NB4 (cell line): ENCODE data around the gene XPA.

Experiments
- DNase-seq: peaks from one replicate; pipeline ENCODE4 v3.0.0; 2010; ENCODE audit warnings: low read depth
- H3K4me3 ChIP-seq: one replicate; pipeline ENCODE4 v1.5.1; 2011; ENCODE audit warnings: mild to moderate bottlenecking, low read depth, low read length, moderate library complexity
- MAX ChIP-seq: IDR thresholded peaks from 2 replicates; pipeline ENCODE4 v1.6.1; 2011; ENCODE audit warnings: low read depth, low read length
- MYC ChIP-seq: IDR thresholded peaks from 2 replicates; pipeline ENCODE4 v1.6.1; 2011; ENCODE audit warnings: low read depth, low read length
- POLR2A ChIP-seq: IDR thresholded peaks from 2 replicates; pipeline ENCODE4 v1.6.1; 2011; ENCODE audit warnings: mild to moderate bottlenecking; ENCODE audit not compliant: insufficient read length; ENCODE audit errors: extremely low read depth
- TF ChIP-seq, protein P1 (sequence below): IDR thresholded peaks from one replicate; pipeline ENCODE4 v1.5.1; 2012; ENCODE audit warnings: low read depth, low read length

Gene XPA

GRCh38 chr9:97688654-97689053 is 8.5 kb downstream of the XPA start:
- TF ChIP-seq POLR2A (no peak), MYC (no peak), MAX (no peak)
- TF ChIP-seq, protein P1, sequence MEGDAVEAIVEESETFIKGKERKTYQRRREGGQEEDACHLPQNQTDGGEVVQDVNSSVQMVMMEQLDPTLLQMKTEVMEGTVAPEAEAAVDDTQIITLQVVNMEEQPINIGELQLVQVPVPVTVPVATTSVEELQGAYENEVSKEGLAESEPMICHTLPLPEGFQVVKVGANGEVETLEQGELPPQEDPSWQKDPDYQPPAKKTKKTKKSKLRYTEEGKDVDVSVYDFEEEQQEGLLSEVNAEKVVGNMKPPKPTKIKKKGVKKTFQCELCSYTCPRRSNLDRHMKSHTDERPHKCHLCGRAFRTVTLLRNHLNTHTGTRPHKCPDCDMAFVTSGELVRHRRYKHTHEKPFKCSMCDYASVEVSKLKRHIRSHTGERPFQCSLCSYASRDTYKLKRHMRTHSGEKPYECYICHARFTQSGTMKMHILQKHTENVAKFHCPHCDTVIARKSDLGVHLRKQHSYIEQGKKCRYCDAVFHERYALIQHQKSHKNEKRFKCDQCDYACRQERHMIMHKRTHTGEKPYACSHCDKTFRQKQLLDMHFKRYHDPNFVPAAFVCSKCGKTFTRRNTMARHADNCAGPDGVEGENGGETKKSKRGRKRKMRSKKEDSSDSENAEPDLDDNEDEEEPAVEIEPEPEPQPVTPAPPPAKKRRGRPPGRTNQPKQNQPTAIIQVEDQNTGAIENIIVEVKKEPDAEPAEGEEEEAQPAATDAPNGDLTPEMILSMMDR = no peak
- H3K4me3 ChIP-seq = no peak overlapping the region
- DNase-seq = no peak

DNA sequence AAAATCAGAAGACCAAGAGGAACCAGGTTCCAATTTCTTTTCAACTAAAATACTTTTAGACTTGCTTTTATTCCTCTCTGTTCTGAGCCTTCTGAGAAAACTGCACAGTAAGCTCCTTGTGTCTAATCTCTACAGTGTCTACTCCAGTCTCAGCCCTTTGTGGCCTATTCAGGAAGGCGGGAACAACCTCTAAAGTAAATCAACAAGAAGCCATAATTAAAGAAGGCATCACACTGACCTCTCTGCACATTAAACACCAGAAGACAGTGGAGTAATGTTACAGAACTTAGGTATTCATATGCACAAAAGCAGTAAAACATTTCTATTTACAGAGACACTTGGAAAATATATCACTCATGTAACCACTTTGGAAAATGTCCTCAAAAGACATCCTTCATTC is 14.9 kb downstream of the XPA start:
- DNase-seq = no peak
- no peak for TF ChIP-seq POLR2A
- no peak for TF ChIP-seq MYC
- TF ChIP-seq MAX = no peak
- TF ChIP-seq, protein P1 = no peak
- H3K4me3 ChIP-seq = no peak overlapping the region

DNA sequence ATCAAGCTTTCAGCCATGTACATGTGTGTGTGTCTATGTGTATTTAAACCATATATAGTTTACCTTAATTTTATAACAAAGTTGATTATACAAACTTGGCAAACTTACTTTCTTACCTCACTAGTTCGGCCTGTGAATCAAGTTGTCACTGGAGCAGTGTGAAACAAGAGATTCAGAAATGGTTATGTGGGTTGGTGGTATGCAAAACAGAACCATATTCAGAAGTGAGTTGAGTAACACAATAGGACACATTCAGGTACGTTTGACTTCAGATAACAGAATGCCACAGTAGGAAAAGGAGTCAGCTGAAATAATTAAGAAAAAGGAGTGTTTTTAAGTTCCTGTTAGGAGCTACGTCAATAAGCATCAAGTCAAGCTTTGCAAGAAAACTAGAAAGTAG is 21.5 kb downstream of the XPA start:
- DNase-seq = no peak
- no peak for TF ChIP-seq MAX
- TF ChIP-seq POLR2A = no peak
- TF ChIP-seq, protein P1 = no peak
- TF ChIP-seq MYC = no peak
- H3K4me3 ChIP-seq = no peak overlapping the region

DNA sequence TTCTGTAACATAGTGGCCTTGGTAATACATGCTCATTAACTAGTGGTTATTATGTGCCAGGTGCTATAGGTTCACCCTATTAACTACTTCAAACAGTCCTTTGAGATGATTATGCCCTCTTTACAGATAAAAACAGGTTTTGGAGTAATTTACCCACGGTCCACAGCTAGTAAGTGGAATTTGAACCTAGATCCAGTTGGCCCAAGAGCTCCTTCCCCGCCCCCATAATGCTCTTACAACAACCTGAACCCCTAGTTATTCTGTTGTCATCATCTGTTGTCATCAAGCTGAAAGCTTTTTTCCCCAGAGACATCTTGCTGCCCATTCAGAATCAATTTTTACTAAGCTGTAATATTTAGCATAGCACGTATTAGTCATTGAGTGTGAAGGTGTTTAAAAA is 23.2 kb downstream of the XPA start:
- TF ChIP-seq MAX (no peak), POLR2A (no peak), MYC (no peak)
- TF ChIP-seq, protein P1 = no peak
- H3K4me3 ChIP-seq = no peak overlapping the region
- DNase-seq = no peak

DNA sequence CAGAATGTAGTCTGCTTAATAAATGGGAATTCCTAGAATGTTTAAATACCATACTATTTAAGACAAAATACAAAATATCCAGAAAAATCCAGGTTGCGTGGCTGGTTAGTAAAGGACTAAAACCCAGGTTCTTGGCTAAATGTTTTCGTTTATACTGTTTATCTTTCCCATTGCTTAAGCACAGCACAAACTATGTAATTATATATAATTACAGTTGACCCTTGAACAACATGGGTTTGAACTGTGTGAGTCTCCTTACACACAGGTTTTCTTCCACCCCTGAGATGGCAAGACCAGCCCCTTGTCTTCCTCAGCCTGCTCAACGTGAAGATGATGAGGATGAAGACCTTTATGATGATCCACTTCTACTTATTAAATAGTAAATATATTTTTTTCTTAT is 24.7 kb downstream of the XPA start:
- no peak for DNase-seq
- TF ChIP-seq MYC (no peak), POLR2A (no peak), MAX (no peak)
- TF ChIP-seq, protein P1 = no peak
- H3K4me3 ChIP-seq = no peak overlapping the region

DNA sequence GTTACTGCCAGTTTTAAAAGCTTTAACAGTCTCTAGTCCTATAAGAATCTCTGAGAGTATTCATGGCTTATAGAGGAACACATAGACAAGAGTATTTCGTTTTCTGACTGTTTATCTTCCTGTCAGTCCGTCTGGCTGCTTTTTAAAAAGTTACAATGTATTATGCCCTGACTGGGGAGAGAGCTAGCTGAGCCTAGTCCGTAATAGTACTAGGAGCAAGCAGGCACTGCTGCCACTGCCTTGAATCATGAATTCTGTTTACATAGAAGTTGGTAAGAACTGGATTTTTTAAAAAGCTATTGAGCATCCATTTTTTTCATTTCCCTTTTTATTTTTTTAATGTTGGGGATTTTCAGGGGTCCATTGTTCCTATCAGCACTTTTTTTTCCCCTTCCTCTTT is 26.6 kb downstream of the XPA start:
- no peak overlapping the region for H3K4me3 ChIP-seq
- TF ChIP-seq POLR2A (no peak), MYC (no peak), MAX (no peak)
- TF ChIP-seq, protein P1 = no peak

More for the DNA sequence above, 26.6 kb downstream of the XPA start:
- no peak for DNase-seq
